ENCODE data around the gene TCL1B. TPM values are rescaled to one million over a fixed set of nuclear protein-coding genes. Genes with fewer than 3 reads are reported as not detected.

TCL1B gene
- total RNA-seq, 4 donors from 2014 or later: not detected

GRCh38 chr14:95674613-95675012, 11.6 kb upstream of the TCL1B start:
- H3K27ac ChIP-seq (replicated peaks in 1 of 4): no peak overlapping the region
- no peak overlapping the region for H3K4me3 ChIP-seq
- H3K4me1 ChIP-seq: no peaks in the 10 kb centered on the region
- no peaks in the 10 kb centered on the region for H3K36me3 ChIP-seq
- DNase-seq (ENCODE audit: extremely low spot score): no peak
- TF ChIP-seq EP300 (IDR thresholded peaks at IDR 0.05) (no peak), POLR2AphosphoS5 (IDR thresholded peaks at IDR 0.05) (no peak), POLR2A (IDR thresholded peaks at IDR 0.05; ENCODE audit: low read depth) (no peak), CTCF (IDR thresholded peaks at IDR 0.05) (no peak)
- H3K9me3 ChIP-seq: peaks cover 0 to 11% (median 0%) of the 10 kb centered on the region in 4 donors
- H3K27me3 ChIP-seq: peaks cover 0 to 67% (median 0%) of the 10 kb centered on the region in 4 donors
- intact Hi-C loops (cut with DNase I): no loop called here
- 81% methylated on average over 4 of the region's 4 CpGs for WGBS

GRCh38 chr14:95675486-95675885, 10.7 kb upstream of the TCL1B start:
- Histone ChIP-seq H3K36me3 (no peaks in the 10 kb centered on the region), H3K27ac (replicated peaks in 1 of 4) (no peak overlapping the region), H3K4me1 (no peaks in the 10 kb centered on the region), H3K9me3 (peaks cover 0 to 11% (median 0%) of the 10 kb centered on the region in 4 donors), H3K4me3 (no peak overlapping the region), H3K27me3 (peaks cover 0 to 61% (median 0%) of the 10 kb centered on the region in 4 donors)
- TF ChIP-seq EP300 (IDR thresholded peaks at IDR 0.05) (no peak), POLR2A (IDR thresholded peaks at IDR 0.05; ENCODE audit: low read depth) (no peak), CTCF (IDR thresholded peaks at IDR 0.05) (no peak), POLR2AphosphoS5 (IDR thresholded peaks at IDR 0.05) (no peak)
- no peak for DNase-seq (ENCODE audit: extremely low spot score)
- intact Hi-C loops (cut with DNase I): no loop called here
- WGBS: 55% methylated on average over 4 of the region's 4 CpGs

DNA sequence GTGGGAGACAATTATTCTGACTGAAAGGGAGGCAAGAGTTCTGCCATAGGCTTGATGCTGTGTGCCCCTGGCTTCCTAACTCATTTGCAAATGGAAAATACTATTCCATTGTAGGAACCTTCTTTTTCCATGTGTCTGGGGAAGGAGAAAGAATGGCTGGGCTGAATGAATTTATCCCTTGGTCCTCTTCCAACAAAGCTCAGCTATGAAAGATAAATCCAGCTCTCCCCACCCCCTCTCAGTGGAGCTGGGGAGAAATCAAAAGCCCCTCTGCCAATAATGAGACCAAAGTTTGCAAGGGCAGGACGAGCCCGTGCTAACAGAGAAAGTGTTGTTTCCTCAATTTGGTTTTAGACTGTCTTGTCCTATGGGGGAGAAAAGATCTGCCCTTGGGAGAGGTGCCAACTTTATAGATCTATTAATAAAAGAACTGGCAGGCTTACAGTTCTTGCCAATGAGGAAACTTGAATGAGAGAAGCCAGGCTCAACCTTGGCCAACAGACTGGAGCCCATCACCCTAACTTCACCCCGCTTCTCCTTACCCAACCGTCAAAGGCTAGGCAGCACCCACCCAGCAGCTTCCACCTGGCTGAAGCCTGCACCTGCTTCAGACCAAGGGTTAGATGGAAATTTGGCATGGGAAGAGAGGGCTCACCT, 8.9 kb upstream of the TCL1B start:
- DNase-seq (ENCODE audit: extremely low spot score): no peak
- Histone ChIP-seq H3K27me3 (peaks cover 0 to 52% (median 0%) of the 10 kb centered on the region in 4 donors), H3K9me3 (peaks cover 0 to 11% (median 0%) of the 10 kb centered on the region in 4 donors), H3K4me1 (no peaks in the 10 kb centered on the region), H3K27ac (replicated peaks in 1 of 4) (no peak overlapping the region), H3K4me3 (no peak overlapping the region), H3K36me3 (no peaks in the 10 kb centered on the region)
- TF ChIP-seq CTCF (IDR thresholded peaks at IDR 0.05) (no peak), EP300 (IDR thresholded peaks at IDR 0.05) (no peak), POLR2A (IDR thresholded peaks at IDR 0.05; ENCODE audit: low read depth) (no peak), POLR2AphosphoS5 (IDR thresholded peaks at IDR 0.05) (no peak)
- 71% methylated on average over 4 of the region's 4 CpGs for WGBS
- intact Hi-C loops (cut with DNase I): no loop called here

DNA sequence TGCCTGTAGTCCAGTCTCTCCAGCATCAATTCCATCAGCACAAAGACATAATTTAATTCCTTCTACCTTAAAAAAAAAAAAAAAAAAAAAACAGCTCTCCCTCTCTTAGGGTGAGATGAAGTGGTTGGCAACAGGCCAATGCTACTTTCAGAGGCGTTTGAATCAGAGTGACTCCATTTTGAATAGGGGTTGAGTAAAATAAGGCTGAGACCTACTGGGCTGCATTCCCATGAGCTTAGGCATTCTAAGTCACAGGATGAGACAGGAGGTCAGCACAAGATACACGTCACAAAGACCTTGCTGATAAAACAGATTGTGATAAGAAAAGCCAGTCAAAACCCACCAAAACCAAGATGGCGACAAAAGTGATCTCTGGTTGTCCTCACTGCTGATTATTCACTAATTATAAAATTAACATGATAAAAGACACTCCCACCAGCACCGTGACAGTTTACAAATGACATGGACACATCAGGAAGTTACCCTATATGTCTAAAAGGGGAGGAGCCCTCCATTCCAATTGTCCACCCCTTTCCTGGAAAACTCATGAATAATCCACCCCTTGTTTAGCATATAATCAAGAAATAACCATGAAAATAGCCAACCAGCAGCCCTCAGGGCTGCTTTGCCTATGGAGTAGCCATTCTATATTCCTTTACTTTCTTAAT, 6.9 kb upstream of the TCL1B start:
- Histone ChIP-seq H3K9me3 (peaks cover 0 to 11% (median 0%) of the 10 kb centered on the region in 4 donors), H3K4me1 (no peaks in the 10 kb centered on the region), H3K27ac (replicated peaks in 1 of 4) (no peak overlapping the region), H3K4me3 (no peak overlapping the region), H3K36me3 (no peaks in the 10 kb centered on the region), H3K27me3 (peaks cover 0 to 40% (median 0%) of the 10 kb centered on the region in 4 donors)
- TF ChIP-seq CTCF (IDR thresholded peaks at IDR 0.05) (no peak), POLR2A (IDR thresholded peaks at IDR 0.05; ENCODE audit: low read depth) (no peak), EP300 (IDR thresholded peaks at IDR 0.05) (no peak), POLR2AphosphoS5 (IDR thresholded peaks at IDR 0.05) (no peak)
- intact Hi-C loops (cut with DNase I): no loop called here
- 82% methylated on average over 4 of the region's 4 CpGs for WGBS
- no peak for DNase-seq (ENCODE audit: extremely low spot score)
